Activated CD4-positive, alpha-beta T cell treated with anti-CD3 and anti-CD28 coated beads, Interleukin-2, amount 10 ng/mL, durations not matched to agents 7 days and 5 days (primary cell): ENCODE results near the gene SLC5A11. TPM values are rescaled to one million over a fixed set of nuclear protein-coding genes. Genes with fewer than 3 reads are reported as not detected.

Experiments
- CTCF ChIA-PET: fragments of 350-600 bp; sonication (Branson Sonifier 250); formaldehyde crosslinking; loops from one replicate; lab custom pipeline; 2021; ENCODE audit warnings: antibody characterized with exemption; lab: Charles Lee
- POLR2A ChIA-PET: fragments of 350-600 bp; sonication (Branson Sonifier 250); formaldehyde crosslinking; loops from one replicate; lab custom pipeline; 2021; ENCODE audit warnings: antibody characterized with exemption; lab: Charles Lee
- DNase-seq: peaks from one replicate; pipeline ENCODE4 v3.0.0-alpha.2; 2020
- H3K27ac Mint-ChIP-seq: one replicate; pipeline ENCODE4 v1.8.0; 2021; ENCODE audit warnings: mild to moderate bottlenecking, moderate library complexity, mixed read lengths
- H3K27me3 Mint-ChIP-seq: one replicate; pipeline ENCODE4 v1.8.0; 2021; ENCODE audit warnings: mixed read lengths
- H3K36me3 Mint-ChIP-seq: one replicate; pipeline ENCODE4 v1.8.0; 2021; ENCODE audit warnings: low read depth, mixed read lengths
- H3K4me1 Mint-ChIP-seq: one replicate; pipeline ENCODE4 v1.8.0; 2021; ENCODE audit warnings: mixed read lengths
- H3K4me3 Mint-ChIP-seq: one replicate; pipeline ENCODE4 v1.8.0; 2021; ENCODE audit warnings: mild to moderate bottlenecking, moderate library complexity, mixed read lengths
- H3K9me3 Mint-ChIP-seq: one replicate; pipeline ENCODE4 v1.8.0; 2021; ENCODE audit warnings: mixed read lengths
- total RNA-seq, 2 experiments: library from RNA; stranded (reverse); gene quantifications; one replicate each; pipeline ENCODE4 v1.2.3, GENCODE V29; 2021

SLC5A11 gene
- total RNA-seq, 2 experiments from 2014 or later: not detected

DNA sequence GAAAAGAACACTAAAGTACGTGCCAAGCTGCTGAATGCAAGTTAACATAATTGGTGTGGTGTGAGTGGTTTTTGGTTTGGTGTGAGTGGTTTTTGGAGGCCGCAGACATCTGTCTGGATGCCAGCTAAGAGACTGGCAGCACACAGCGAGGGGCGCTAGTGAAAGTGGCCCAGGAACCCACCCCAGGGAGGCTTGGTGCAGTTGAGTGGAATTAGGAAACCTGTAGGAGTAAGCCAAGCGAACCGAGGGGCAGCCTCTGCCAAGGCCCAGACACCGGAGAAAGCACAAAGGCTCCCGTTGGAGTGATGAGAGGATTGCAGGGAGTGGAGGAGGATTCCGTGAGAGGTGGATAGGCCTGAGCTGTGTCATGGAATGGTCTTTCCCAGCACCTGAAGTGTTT lies 24.6 kb upstream of the SLC5A11 start:
- Mint-ChIP-seq H3K9me3 (no peaks in the 10 kb centered on the region), H3K27me3 (no peaks in the 10 kb centered on the region), H3K4me1 (no peaks in the 10 kb centered on the region), H3K4me3 (no peak overlapping the region), H3K27ac (no peak overlapping the region), H3K36me3 (peaks cover 54% of the 10 kb centered on the region)
- ChIA-PET POLR2A (interaction anchor here (0.6 kb wide), 1 partner anchor 445 kb away, joined by 3 read pairs; no protein-coding TSS in a partner anchor), CTCF (no interaction called here)
- DNase-seq: no peak

DNA sequence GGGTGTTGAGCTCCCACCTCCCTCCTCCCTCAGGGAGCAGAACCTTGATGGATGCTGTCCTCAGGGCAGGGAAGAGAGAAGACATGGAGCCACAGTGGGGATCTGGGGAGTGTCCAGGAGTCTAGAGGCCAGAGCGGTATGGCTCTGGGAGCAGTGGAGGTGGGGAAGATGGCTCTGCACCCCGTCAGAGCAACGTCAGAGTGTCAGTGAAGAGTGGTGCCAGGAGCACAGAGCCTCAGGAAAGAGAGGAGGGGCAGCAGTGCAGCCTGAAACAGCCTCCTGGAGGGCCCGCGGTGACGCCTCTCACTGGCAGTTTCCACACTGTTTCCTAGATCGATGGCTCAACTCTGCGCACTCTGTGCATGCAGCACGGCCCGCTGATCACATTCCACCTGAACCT lies 23.2 kb upstream of the SLC5A11 start:
- Mint-ChIP-seq H3K36me3 (peaks cover 54% of the 10 kb centered on the region), H3K9me3 (no peaks in the 10 kb centered on the region), H3K4me1 (no peaks in the 10 kb centered on the region), H3K27ac (no peak overlapping the region), H3K27me3 (no peaks in the 10 kb centered on the region), H3K4me3 (no peak overlapping the region)
- ChIA-PET POLR2A (no interaction called here), CTCF (no interaction called here)
- no peak for DNase-seq

DNA sequence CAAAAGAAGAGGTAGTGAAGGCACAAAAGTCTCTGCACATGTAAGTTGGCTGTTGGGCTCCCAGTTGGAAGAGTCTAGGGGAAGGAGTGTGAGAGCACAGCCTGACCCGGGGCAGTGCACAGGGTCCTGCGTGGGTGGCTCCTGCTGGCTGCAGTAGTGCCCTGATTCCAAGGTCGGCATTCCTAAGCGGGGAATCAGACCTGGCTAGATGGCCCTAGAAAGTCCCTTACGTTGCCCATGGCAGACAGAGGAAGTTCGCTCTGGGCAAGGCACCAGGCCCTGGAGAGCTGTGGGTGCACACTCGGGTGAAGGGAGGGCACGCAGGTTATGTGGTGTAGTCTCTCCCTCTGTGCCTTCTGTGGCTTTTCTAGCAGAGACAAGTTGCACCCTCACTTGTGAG lies 22.8 kb upstream of the SLC5A11 start:
- no peaks in the 10 kb centered on the region for H3K9me3 Mint-ChIP-seq
- peaks cover 50% of the 10 kb centered on the region for H3K36me3 Mint-ChIP-seq
- H3K4me1 Mint-ChIP-seq: no peaks in the 10 kb centered on the region
- H3K27ac Mint-ChIP-seq: no peak overlapping the region
- no peak overlapping the region for H3K4me3 Mint-ChIP-seq
- CTCF ChIA-PET: no interaction called here
- H3K27me3 Mint-ChIP-seq: no peaks in the 10 kb centered on the region
- no peak for DNase-seq
- POLR2A ChIA-PET: no interaction called here

GRCh38 chr16:24825696-24826095 lies 20.1 kb upstream of the SLC5A11 start:
- Mint-ChIP-seq H3K27ac (no peak overlapping the region), H3K4me1 (no peaks in the 10 kb centered on the region), H3K36me3 (peaks cover 31% of the 10 kb centered on the region), H3K4me3 (no peak overlapping the region), H3K27me3 (no peaks in the 10 kb centered on the region), H3K9me3 (no peaks in the 10 kb centered on the region)
- ChIA-PET POLR2A (no interaction called here), CTCF (interaction anchor here (0.8 to 1.2 kb wide), 2 partner anchors 9 to 11 kb away, joined by 3 to 5 read pairs; no protein-coding TSS in a partner anchor)
- no peak for DNase-seq

- CTCF ChIA-PET: interaction anchor here (0.8 to 1.2 kb wide), 2 partner anchors 8 to 11 kb away, joined by 3 to 5 read pairs; no protein-coding TSS in a partner anchor
- no peaks in the 10 kb centered on the region for H3K4me1 Mint-ChIP-seq
- no peak for DNase-seq
- no peaks in the 10 kb centered on the region for H3K27me3 Mint-ChIP-seq
- no peak overlapping the region for H3K4me3 Mint-ChIP-seq
- H3K9me3 Mint-ChIP-seq: no peaks in the 10 kb centered on the region
- H3K27ac Mint-ChIP-seq: no peak overlapping the region
- peaks cover 28% of the 10 kb centered on the region for H3K36me3 Mint-ChIP-seq
- POLR2A ChIA-PET: no interaction called here
Observed at GRCh38 chr16:24826096-24826690, 19.6 kb upstream of the SLC5A11 start.

DNA sequence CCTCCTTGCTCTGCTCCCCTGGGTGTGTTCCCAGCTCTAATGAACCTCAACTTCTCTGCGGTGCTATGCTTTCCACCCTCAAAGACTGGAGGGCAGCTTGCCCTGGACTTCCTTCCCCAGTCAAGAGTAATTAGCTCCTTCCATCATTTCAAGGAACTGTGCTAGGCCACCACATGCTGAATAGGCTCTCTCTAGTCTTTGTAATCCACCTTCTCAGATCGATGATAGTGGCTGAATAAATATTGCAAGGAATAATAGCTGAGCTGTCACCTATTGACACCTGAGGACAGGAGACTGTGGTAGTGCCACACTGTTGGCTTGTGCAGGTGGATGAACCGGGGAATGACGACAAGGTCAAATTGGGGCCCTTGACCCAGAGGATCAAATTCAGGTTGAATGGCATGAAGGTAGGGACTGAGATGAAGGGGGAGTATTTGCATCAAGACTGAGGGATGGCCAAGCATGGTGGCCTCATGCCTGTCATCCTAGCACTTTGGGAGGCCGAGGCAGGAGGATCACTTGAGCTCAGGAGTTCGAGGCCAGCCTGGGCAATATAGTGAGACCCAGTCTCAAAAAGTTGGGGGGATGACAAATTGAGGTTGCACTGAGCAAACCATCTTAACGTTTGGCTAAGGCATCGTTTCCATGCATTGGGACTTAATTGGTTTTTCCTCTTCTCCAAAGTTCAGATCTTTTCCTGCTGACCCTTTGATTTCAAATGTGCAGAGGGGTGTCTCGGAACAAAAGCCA lies 18.8 kb upstream of the SLC5A11 start:
- ChIA-PET CTCF (interaction anchor here (1.2 kb wide), 1 partner anchor 12 kb away, joined by 3 read pairs; no protein-coding TSS in a partner anchor), POLR2A (no interaction called here)
- H3K27me3 Mint-ChIP-seq: no peaks in the 10 kb centered on the region
- no peaks in the 10 kb centered on the region for H3K4me1 Mint-ChIP-seq
- no peaks in the 10 kb centered on the region for H3K9me3 Mint-ChIP-seq
- H3K4me3 Mint-ChIP-seq: no peak overlapping the region
- H3K27ac Mint-ChIP-seq: peak overlapping the region; percentile 15
- peaks cover 24% of the 10 kb centered on the region for H3K36me3 Mint-ChIP-seq
- no peak for DNase-seq

- no peaks in the 10 kb centered on the region for H3K27me3 Mint-ChIP-seq
- H3K9me3 Mint-ChIP-seq: no peaks in the 10 kb centered on the region
- no peaks in the 10 kb centered on the region for H3K4me1 Mint-ChIP-seq
- no peak overlapping the region for H3K27ac Mint-ChIP-seq
- ChIA-PET POLR2A (no interaction called here), CTCF (no interaction called here)
- no peak overlapping the region for H3K4me3 Mint-ChIP-seq
- no peak for DNase-seq
- peaks cover 9% of the 10 kb centered on the region for H3K36me3 Mint-ChIP-seq
Observed at GRCh38 chr16:24829153-24829552, 16.6 kb upstream of the SLC5A11 start.

- H3K36me3 Mint-ChIP-seq: no peaks in the 10 kb centered on the region
- no peak overlapping the region for H3K4me3 Mint-ChIP-seq
- ChIA-PET CTCF (interaction anchor here (0.7 kb wide), 1 partner anchor 445 kb away, joined by 3 read pairs; no protein-coding TSS in a partner anchor), POLR2A (no interaction called here)
- no peaks in the 10 kb centered on the region for H3K4me1 Mint-ChIP-seq
- H3K27me3 Mint-ChIP-seq: no peaks in the 10 kb centered on the region
- no peaks in the 10 kb centered on the region for H3K9me3 Mint-ChIP-seq
- DNase-seq: no peak
- no peak overlapping the region for H3K27ac Mint-ChIP-seq
Observed at GRCh38 chr16:24833352-24833751, 12.4 kb upstream of the SLC5A11 start.

DNA sequence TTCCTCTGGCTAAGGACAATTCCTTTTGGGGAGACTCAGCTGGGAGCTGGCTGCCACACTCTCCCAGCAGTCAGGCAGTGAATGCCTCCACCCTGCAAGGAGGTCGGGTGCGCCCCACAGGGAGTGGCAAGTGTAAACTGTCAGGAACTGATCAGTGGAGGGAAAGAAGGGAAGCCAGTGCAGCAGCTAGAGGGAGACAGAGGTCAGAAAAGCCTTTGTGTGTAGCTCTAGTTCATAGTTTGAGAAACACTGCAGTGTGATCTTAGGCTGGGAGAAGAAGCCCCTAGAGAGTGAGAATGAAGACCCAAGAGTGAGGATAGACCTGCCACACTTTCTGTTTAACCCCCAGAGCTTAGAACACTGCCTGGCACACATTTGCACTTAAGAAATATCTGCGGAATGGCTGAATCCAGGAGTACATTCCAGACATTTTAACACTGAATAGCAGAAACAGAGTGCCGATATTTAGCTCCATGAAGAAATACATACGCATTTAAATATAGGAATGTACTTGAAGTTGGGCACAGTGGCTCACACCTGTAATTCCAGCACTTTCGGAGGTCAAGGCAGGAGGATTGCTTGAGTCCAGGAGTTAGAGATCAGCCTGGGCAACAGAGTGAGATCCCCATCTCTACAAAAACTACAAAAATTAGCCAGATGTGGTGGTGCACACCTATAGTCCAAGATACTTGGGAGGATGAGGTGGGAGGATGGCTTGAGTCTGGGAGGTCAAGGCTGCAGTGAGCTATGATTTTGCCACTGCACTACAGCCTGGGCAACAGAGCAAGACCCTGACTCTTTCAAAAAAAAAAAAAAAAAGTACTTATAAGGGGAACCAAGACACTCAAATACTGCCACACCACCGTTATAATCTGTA lies 11.1 kb upstream of the SLC5A11 start:
- no peak overlapping the region for H3K27ac Mint-ChIP-seq
- no peak for DNase-seq
- ChIA-PET POLR2A (no interaction called here), CTCF (interaction anchor here (0.8 to 1.5 kb wide), 2 partner anchors 9 to 60 kb away, joined by 3 to 5 read pairs; no protein-coding TSS in a partner anchor)
- no peaks in the 10 kb centered on the region for H3K9me3 Mint-ChIP-seq
- H3K4me3 Mint-ChIP-seq: no peak overlapping the region
- H3K4me1 Mint-ChIP-seq: no peaks in the 10 kb centered on the region
- H3K27me3 Mint-ChIP-seq: no peaks in the 10 kb centered on the region
- no peaks in the 10 kb centered on the region for H3K36me3 Mint-ChIP-seq

- Mint-ChIP-seq H3K27me3 (no peaks in the 10 kb centered on the region), H3K27ac (no peak overlapping the region), H3K36me3 (no peaks in the 10 kb centered on the region), H3K9me3 (no peaks in the 10 kb centered on the region), H3K4me3 (no peak overlapping the region), H3K4me1 (no peaks in the 10 kb centered on the region)
- DNase-seq: no peak
- POLR2A ChIA-PET: no interaction called here
- CTCF ChIA-PET: interaction anchor here (0.5 kb wide), 1 partner anchor 73 kb away, joined by 3 read pairs; no protein-coding TSS in a partner anchor
Observed at GRCh38 chr16:24836836-24837235, 8.9 kb upstream of the SLC5A11 start.

DNA sequence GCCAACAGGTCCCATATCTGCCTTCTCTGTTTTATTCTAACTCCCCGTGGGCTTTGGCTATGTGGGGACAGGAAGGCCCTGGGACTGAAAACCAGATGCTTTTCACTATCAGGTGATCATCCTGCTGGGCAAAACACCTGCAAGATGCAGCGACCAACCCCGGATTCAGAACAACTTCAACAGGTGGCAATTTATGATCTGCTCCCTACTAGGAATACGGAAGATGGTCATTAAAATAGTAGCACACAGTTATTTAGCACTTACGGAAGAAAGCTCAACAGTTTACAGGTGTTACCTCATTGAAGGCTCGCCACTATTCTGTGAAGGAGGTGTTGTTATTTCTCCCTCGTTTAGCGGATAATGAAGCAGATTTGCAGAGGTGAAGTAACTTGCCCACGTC lies 7.8 kb upstream of the SLC5A11 start:
- no peak overlapping the region for H3K27ac Mint-ChIP-seq
- no peaks in the 10 kb centered on the region for H3K9me3 Mint-ChIP-seq
- no peaks in the 10 kb centered on the region for H3K4me1 Mint-ChIP-seq
- no peaks in the 10 kb centered on the region for H3K36me3 Mint-ChIP-seq
- ChIA-PET CTCF (interaction anchor here (1.0 kb wide), 1 partner anchor 63 kb away, joined by 4 read pairs; no protein-coding TSS in a partner anchor), POLR2A (no interaction called here)
- no peak for DNase-seq
- no peak overlapping the region for H3K4me3 Mint-ChIP-seq
- no peaks in the 10 kb centered on the region for H3K27me3 Mint-ChIP-seq

DNA sequence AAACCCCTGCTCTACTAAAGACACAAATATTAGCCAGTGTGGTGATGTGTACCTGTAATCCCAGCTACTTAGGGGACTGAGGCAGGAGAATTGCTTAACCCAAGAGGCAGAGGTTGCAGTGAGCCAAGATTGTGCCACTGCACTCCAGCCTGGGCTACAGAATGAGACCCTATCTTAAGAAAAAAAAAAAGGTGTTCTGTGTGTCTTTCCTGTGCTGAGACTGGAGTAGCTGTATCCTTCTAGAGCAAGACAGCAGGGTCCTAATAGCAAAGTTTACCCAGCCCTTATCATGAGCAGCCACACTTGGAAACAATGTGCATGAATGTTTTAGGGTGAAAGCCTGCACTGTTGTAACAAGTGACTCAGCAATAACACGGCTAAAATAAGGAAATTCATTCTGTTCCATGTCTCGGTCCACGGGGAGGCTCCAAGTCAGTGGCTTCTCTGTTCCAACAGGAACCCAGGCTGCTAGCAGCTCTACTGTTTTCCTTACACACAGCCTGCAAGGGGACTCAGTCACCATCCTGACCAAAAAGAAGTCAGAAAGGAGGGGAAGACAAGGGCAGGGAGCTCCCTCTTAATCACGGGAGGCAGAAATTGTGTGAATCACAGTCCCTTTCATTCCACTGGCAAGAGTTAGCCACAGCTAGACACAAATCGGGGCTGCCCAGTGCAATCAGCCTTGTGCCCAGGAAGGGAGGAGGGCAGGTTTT lies 7.1 kb upstream of the SLC5A11 start:
- POLR2A ChIA-PET: no interaction called here
- H3K4me1 Mint-ChIP-seq: no peaks in the 10 kb centered on the region
- CTCF ChIA-PET: interaction anchor here (0.6 to 1.0 kb wide), 2 partner anchors 62 to 174 kb away, joined by 3 to 4 read pairs; no protein-coding TSS in a partner anchor
- no peaks in the 10 kb centered on the region for H3K36me3 Mint-ChIP-seq
- no peaks in the 10 kb centered on the region for H3K9me3 Mint-ChIP-seq
- no peak for DNase-seq
- no peak overlapping the region for H3K4me3 Mint-ChIP-seq
- H3K27ac Mint-ChIP-seq: no peak overlapping the region
- no peaks in the 10 kb centered on the region for H3K27me3 Mint-ChIP-seq
